Osteoblast (primary cell): ENCODE results near the gene ANAPC13. TPM values are rescaled to one million over a fixed set of nuclear protein-coding genes. Genes with fewer than 3 reads are reported as not detected.

ENCODE experiments used
- DNase-seq: peaks from one replicate; pipeline ENCODE4 v3.0.0; 2011; ENCODE audit warnings: low spot score, mixed read lengths; ENCODE audit not compliant: insufficient read length; ENCODE audit errors: missing footprints
- H2AFZ ChIP-seq: 2 replicates; pipeline ENCODE4 v1.6.0; 2011; ENCODE audit warnings: mild to moderate bottlenecking, low read length
- H3K27ac ChIP-seq: 2 replicates; pipeline ENCODE4 v1.5.1; 2011; ENCODE audit warnings: mild to moderate bottlenecking, low read depth, low read length, moderate library complexity
- H3K27me3 ChIP-seq: 2 replicates; pipeline ENCODE4 v1.6.0; 2012; ENCODE audit warnings: mild to moderate bottlenecking, control low read depth, inconsistent platforms, low read length, moderate library complexity; ENCODE audit not compliant: insufficient read depth
- H3K36me3 ChIP-seq: 2 replicates; pipeline ENCODE4 v1.5.1; 2011; ENCODE audit warnings: mild to moderate bottlenecking, low read length, control low read depth, moderate library complexity; ENCODE audit not compliant: insufficient read depth
- H3K4me1 ChIP-seq: 2 replicates; pipeline ENCODE4 v1.5.1; 2011; ENCODE audit warnings: mild to moderate bottlenecking, low read length, control low read depth, moderate library complexity; ENCODE audit not compliant: insufficient read depth
- H3K4me2 ChIP-seq: 2 replicates; pipeline ENCODE4 v1.6.0; 2011; ENCODE audit warnings: mild to moderate bottlenecking, low read length; ENCODE audit not compliant: insufficient read depth
- H3K4me3 ChIP-seq: fragments of 200-600 bp; sonication (generic); 3 replicates; pipeline ENCODE4 v1.5.1; 2012; ENCODE audit warnings: mild to moderate bottlenecking, low read length, inconsistent platforms; ENCODE audit not compliant: insufficient read depth
- H3K79me2 ChIP-seq: 2 replicates; pipeline ENCODE4 v1.6.0; 2012; ENCODE audit warnings: mild to moderate bottlenecking, low read length, control low read depth, inconsistent platforms; ENCODE audit not compliant: insufficient read depth
- H3K9me3 ChIP-seq: 2 replicates; pipeline ENCODE4 v1.5.1; 2011; ENCODE audit warnings: low read depth, low read length, control low read depth
- H4K20me1 ChIP-seq: 2 replicates; pipeline ENCODE4 v1.6.0; 2012; ENCODE audit warnings: mild to moderate bottlenecking, low read length, control low read depth; ENCODE audit not compliant: insufficient read depth
- CTCF ChIP-seq: IDR thresholded peaks from 2 replicates; pipeline ENCODE4 v1.5.1; 2011; ENCODE audit warnings: mild to moderate bottlenecking, low read depth, low read length, moderate library complexity; ENCODE audit errors: extremely low read depth
- total RNA-seq: library from RNA; depleted of rRNA; stranded (reverse); fragments of >200 nt; gene quantifications from 2 replicates; pipeline ENCODE4 v1.2.3, GENCODE V29; 2012

The ANAPC13 gene
- total RNA-seq, 1 donor, result 68.4 TPM

- peaks cover 41% of the 10 kb centered on the region for H3K4me1 ChIP-seq
- H3K79me2 ChIP-seq, result no peaks in the 10 kb centered on the region
- H3K27me3 ChIP-seq, result no peaks in the 10 kb centered on the region
- no peak overlapping the region for H2AFZ ChIP-seq
- no peaks in the 10 kb centered on the region for H4K20me1 ChIP-seq
- H3K9me3 ChIP-seq, result no peaks in the 10 kb centered on the region
- no peak for DNase-seq
- H3K36me3 ChIP-seq, result no peaks in the 10 kb centered on the region
- TF ChIP-seq CTCF, result no peak
- H3K4me2 ChIP-seq, result no peak overlapping the region
- H3K4me3 ChIP-seq, result no peak overlapping the region
- no peak overlapping the region for H3K27ac ChIP-seq
Observed at GRCh38 chr3:134468519-134468918, 17.3 kb downstream of the ANAPC13 start.

GRCh38 chr3:134466331-134466730, 19.5 kb downstream of the ANAPC13 start:
- Histone ChIP-seq H4K20me1 (no peaks in the 10 kb centered on the region), H3K9me3 (no peaks in the 10 kb centered on the region), H3K79me2 (no peaks in the 10 kb centered on the region), H3K36me3 (no peaks in the 10 kb centered on the region), H3K4me1 (peaks cover 52% of the 10 kb centered on the region), H2AFZ (no peak overlapping the region), H3K27me3 (no peaks in the 10 kb centered on the region), H3K27ac (peak overlapping the region; percentile 96), H3K4me2 (no peak overlapping the region), H3K4me3 (no peak overlapping the region)
- no peak for DNase-seq
- TF ChIP-seq CTCF, result no peak

GRCh38 chr3:134464689-134465365, 21.0 kb downstream of the ANAPC13 start:
- Histone ChIP-seq H4K20me1 (no peaks in the 10 kb centered on the region), H3K79me2 (no peaks in the 10 kb centered on the region), H3K9me3 (no peaks in the 10 kb centered on the region), H3K4me1 (peaks cover 58% of the 10 kb centered on the region), H3K4me2 (peak overlapping the region; percentile 56), H2AFZ (no peak overlapping the region), H3K27me3 (no peaks in the 10 kb centered on the region), H3K4me3 (peak overlapping the region; percentile 31), H3K36me3 (no peaks in the 10 kb centered on the region), H3K27ac (peak overlapping the region; percentile 96)
- DNase-seq, result no peak
- TF ChIP-seq CTCF, result no peak

GRCh38 chr3:134464064-134464688, 21.6 kb downstream of the ANAPC13 start:
- H3K27me3 ChIP-seq, result no peaks in the 10 kb centered on the region
- H4K20me1 ChIP-seq, result no peaks in the 10 kb centered on the region
- peaks cover 58% of the 10 kb centered on the region for H3K4me1 ChIP-seq
- peak overlapping the region; percentile 69 for H3K4me2 ChIP-seq
- H3K4me3 ChIP-seq, result peak overlapping the region; percentile 31
- H3K36me3 ChIP-seq, result no peaks in the 10 kb centered on the region
- no peaks in the 10 kb centered on the region for H3K9me3 ChIP-seq
- no peak overlapping the region for H2AFZ ChIP-seq
- no peaks in the 10 kb centered on the region for H3K79me2 ChIP-seq
- DNase-seq, result peak; percentile 79
- peak overlapping the region; percentile 96 for H3K27ac ChIP-seq
- TF ChIP-seq CTCF, result no peak
